ENCODE measurements around the gene FRRS1L.

The FRRS1L gene

DNA sequence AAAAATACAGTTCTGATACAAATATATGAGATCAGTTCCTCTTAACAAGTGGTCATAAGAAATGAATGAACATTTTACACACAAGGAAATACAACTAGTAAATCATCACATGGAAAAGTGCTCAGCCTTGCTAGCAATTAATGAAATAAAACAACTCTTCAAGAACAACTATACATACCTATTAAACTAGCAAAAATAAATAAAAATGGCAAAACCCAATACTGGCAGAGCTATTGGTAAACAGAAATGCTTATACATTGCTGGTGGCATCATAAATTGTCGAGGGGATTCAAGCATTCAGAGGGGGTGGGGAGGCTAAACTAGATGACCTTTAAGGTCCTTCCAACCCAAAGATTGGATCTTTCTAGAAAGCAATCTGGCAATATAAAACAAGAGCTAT lies 5.9 kb upstream of the FRRS1L start:
- DNase-seq = no peak

DNA sequence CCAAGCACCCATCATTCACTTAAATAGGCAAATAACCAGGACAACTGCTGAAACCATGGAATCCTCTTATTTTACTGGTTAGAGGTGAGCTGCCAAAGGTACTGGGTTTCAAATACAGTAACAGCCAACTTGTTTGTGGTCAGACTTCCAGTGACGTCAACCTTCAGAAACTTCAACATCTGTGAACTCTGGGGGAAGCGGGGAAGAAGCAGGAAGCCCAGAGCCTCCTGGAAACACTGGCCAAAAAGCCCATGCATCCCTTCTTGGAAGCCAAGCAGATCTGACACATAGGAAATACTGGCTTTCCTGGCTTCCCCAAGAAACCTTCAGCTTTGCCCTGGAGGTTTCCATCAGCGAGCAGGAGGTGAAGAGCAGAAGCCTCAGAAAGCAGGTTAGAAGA lies 4.9 kb upstream of the FRRS1L start:
- DNase-seq = no peak

DNA sequence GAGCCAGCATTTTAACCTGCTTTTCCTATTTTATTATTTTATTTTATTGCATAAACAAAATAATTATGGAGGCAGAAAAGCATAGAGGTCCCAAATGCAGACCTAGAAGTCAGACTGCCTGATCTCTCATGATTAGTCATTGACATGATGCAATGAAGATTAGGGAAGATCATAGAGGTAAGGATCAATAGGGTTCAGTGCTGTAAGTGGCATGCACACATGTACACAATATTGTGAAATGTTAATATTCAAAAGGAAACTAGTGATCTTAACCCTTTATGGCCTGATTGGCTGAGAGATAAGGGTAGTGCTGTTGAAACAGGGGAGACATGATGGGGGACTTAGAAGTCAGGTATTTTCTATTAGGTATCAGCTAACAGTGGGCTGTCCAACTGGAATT lies 1.1 kb upstream of the FRRS1L start:
- no peak for DNase-seq

DNA sequence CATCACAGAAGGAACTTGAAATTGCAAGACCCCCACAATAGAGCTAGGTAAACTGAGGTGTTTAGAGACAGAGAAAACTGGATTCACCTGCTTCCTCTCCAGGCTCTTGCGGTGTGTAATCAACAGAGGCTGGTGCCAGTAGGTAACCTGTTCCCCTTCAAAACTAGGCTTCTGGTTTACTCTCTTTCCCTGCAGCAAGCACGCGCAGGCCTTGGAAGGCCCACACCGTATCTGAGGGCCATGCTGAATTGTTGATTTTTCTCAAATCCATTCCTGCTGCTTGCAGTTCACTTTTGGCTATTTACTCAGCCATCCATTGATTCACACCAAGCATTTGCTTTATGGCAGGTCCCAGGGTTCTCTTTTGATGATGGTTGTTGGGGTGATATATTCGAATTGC lies 667 bp upstream of the FRRS1L start:
- DNase-seq = no peak

DNA sequence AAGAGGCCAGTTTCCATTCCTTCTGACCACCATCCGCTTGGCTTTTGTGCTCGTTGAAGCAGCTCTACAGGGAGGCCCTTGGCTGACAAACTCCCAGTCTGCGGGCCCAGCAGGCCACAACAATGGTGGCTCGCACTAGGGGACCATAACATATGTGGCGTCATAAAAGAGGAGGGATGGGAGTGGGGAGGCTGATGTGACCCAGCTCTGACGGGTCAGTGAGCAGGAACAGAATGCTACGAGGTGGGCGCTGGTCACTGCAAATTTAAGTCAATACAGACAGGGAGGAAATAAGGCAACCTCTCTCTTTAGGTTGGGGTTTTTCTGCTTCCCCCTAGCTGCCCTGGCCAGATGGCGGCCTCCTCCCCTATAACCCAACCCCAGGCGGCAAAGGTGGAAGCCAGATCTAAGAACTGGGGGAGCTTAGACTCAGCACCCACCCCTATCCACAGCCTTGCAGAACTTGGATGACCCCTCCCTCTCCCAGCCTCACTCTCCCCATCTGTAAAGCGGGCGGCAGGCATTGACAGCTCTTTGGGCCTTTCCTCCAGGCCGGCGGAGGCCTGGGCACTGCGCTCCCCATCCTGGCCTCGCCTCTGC lies 778 bp downstream of the FRRS1L start:
- no peak for DNase-seq

DNA sequence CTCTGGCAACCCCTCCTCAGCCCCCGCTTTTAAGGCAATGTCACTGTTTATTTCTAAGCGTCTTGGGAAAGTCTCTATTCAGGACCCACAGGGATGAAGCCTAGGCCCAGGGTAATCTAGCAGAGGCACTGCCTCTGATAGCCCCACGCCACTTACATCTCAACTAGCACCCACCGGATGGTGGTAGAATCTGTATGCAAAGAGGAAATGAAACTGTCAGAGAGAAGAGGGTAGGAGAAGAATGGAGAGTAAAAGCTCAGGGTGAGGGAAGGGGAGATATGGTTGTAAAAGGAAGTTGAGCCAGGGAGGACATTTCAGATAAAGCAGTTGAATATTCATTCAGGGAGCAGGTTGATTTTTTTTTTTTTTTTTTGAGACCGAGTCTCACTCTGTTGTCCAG lies 3.0 kb downstream of the FRRS1L start:
- no peak for DNase-seq

DNA sequence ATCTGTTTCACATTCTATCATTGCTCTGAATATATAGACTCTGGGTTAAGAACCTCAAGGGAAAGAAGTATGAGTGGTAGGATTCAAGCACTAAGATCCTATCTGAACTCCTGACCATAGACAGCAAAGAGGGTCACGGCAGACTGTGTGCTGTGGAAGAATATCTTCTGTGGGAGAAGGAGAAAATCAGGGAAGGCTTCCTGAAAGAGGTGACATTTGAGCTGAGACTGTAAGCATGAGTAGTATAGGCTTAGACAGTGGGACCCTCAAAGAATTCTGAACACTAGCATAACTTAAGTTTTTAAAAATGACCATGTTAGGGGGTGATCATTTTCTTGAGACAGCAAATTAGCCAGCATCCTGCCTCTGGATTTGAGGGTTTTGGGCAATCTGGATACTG lies 3.9 kb downstream of the FRRS1L start:
- no peak for DNase-seq

DNA sequence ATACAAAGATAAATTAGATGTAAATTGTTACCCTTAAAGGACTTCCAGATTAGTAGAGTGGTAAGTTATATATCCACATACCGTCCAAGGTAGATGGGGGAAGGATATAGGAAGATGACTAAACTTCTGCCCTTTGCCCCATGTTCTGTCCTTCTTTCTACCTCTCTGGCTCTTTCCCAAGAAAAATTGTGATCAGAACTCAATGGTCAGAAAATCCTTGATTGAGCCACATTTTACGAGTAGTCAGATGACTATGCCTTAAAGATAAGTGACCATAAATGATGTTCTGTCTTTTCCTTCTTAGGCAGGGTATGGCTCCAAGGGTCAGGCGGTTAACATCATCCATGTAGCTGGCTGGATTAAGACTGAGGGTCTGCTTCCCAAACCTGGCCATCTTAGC lies 4.4 kb downstream of the FRRS1L start:
- DNase-seq = no peak

DNA sequence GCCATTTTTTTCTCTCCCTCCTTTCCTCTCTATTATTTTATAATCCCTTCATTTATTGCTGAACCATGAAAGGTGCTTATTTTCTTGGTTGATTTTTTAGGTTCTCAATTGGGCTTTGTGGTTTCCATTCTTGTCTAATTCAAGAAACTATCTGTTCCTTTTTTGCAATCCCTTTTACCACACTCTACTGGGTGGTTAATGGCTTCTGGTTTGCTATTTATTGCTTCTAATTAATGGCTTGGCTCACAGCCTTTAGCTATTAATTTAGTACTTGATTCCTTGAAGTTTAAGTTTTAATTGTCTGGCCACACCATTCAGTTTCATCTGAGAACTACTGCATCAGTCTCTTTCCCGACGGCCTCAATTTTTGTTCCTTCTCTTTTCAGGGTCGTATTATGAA lies 5.6 kb downstream of the FRRS1L start:
- no peak for DNase-seq

DNA sequence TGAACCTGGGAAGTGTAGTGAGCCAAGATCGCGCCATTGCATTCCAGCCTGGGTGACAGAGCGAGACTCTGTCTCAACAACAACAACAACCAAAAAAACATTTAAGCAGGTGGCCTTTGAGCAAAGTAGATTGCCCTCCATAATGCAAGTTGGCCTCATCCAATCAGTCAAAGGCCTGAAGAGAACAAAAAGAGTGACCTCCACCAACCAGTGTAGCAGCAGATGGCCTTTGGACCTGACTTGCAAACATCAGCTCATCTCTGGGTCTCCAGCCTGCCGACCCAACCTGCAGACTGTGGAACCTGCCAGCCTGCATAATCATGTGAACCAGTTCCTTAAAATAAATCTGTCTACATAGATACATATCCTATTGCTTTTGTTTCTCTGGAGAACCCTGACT lies 7.5 kb downstream of the FRRS1L start:
- no peak for DNase-seq

DNA sequence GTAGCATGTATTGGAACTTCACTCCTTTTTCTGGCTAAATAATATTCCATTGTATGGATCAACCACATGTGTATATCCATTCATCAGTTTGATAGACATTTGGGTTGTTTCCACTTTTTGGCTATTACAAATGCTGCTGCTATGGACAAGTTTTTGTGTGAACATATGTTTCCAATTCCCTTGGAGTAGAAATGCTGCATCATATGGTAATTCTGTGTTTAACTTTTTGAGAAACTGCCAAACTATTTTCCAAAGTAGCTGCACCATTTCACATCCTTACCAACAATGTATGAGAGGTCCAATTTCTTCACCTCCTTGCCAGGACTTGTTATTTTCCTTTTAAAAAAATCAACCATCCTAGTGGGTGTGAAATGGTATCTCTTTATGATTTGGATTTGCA lies 8.4 kb downstream of the FRRS1L start:
- no peak for DNase-seq

DNA sequence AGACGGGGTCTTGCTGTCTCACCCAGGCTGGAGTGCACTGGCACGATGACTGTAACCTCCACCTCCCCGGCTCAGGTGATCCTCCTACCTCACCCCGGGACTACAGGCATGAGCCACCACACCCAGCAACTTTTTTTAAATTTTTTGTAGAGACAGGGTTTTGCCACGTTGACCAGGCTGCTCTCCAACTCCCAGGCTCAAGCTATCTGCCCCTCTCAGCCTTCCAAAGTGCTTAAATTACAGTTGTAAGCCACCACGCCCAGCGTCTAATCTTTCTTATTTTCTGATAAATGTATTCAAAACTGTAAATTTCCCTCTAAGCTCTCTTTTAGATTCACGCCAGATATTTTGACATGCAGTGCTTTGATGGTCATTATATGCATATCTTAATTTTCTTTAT lies 10.3 kb downstream of the FRRS1L start:
- no peak for DNase-seq

DNA sequence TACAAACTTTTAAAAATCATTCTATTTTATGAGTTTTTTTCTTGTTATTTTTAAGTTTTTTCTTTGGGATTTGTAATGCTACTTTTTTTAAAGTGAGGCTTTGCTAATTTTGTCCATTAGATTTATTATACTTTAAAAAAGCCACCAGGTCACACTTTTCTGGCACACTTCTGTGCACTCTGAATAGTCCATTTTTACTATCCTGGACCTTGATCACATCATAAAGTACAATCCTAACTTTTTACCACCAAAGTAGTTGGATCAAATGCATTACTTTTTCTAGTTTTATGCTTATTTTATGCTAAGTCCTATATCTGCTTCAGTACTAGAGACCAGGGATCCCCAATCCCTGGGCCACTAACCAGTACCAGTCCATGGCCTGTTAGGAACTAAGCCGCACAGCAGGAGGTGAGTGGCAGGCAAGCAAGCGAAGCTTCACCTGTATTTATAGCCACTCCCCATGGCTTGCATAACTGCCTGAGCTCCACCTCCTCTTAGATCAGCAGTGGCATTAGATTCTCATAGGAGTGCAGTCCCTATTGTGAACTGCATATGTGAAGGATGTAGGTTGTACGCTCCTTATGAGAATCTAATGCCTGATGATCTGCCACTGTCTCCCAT lies 16.0 kb downstream of the FRRS1L start:
- DNase-seq = no peak

DNA sequence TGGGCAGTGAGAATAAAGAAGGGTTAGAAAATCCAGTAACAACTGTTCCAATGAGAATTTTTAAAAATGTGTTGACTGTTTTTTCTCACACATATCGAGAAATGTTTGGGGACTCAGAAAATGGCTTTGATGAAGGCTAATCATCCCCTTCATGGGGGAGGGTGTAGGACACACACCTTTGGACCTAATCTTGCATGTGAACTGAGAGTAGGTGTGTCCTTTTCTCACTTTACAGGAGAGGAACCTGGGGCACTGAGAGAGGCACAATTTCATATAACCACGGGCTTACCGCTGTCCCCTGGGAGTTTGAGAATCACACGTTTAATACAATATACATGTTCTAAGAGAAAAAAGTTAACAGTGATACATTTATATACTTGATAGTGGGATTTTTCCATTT lies 17.3 kb downstream of the FRRS1L start:
- no peak for DNase-seq

DNA sequence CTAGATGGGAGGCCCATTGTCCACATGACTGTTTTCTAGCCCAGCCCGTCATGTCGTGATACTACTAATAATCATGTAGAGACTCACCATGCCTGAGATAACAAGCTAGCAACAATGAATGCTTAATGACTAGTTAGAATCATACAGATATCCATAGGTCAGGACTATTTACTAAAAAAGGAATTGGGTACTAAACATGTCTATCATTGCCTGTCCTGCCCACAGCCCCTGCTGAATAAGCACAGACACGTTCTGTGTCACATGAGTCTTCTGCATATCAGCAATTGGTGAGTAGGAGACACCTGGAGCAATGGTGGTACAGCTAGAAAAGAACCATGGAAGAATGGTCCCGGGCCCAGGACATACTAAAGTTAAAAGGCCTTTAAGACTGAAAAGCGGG lies 18.0 kb downstream of the FRRS1L start:
- DNase-seq = no peak

DNA sequence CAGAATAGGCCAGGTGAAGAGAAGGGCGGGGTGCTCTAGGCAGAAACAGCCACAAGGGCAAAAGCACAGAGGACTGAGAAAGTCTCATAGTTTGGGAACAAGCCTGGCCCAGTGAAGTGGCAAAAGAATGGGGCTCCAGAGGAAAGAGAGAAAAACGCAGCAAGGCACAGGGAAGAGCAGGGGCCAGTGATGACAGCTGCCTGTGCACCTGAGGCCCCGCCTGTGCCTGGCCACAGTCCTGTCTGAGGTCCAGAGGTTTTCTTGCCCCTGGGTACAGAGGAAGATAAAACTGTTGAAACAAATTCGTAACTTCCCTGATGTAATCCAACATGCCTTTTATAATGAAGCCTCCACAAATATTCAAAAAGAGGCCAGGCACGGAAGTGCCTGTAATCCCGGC lies 22.0 kb downstream of the FRRS1L start:
- DNase-seq = no peak

DNA sequence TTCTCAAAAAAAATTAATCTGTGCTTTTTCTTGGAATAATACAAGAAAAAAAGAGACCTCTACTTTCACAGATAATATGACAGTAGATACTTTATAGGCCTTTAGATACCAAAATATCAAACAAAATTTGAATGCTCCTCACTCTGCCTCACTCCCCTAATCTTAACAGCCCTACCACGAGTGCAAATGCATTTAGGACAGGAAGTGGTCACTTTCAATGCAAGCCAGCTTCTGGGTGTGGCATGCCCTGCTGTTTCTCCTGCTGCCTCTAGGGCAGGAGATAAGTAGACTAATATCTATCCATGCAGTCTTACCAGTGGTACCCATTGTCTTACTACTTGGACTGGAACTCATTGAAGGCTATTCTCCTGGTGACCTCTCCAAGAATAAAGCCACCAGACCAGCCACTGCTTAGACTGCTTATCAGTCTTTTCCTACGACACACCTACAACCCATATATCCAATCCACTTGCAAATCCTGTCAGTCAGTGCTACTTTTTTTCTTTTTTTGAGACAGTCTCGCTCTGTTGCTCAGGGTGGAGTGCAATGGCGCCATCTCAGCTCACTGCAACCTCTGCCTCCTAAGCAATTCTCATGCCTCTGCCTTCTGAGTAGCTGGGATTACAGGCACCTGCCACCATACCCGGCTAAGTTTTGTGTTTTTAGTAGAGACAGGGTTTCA lies 23.0 kb downstream of the FRRS1L start:
- peak; percentile 71 for DNase-seq

DNA sequence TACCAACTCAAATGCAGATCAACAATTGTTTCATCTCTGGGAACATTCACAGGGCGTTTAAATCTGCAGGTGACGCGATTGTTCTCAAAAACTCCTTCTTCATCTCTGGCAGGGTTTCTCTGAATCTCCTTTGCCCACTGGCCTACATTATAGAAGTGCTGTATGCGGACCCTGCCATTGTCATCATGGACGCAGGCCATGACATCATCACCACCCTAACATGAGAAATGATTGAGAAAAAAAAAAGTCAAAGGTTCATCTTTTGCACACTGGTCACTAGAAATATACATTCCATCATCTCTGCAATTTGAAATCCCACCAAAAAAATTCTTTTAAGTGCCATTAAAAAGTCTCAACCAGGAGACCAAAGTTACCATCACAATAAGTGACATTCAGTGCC lies 25.7 kb downstream of the FRRS1L start:
- no peak for DNase-seq

DNA sequence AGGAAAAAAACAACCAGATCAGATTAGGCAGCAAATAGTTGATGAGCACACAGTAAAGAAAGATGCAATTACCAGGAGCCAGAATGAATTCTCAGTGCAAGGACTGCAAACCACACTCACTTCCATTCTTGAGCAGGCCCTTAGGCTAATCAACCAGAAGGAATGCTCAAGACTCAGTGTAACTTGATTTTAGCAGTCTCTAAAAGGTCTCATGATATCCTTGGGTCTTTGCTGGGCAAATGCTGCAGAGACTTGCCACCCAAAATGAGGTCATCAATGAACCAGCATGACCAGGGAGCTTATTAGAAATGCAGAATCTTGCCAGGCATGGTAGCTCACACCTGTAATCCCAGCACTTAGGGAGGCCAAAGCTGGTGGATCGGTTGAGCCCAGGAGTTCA lies 27.2 kb downstream of the FRRS1L start:
- peak; percentile 67 for DNase-seq

DNA sequence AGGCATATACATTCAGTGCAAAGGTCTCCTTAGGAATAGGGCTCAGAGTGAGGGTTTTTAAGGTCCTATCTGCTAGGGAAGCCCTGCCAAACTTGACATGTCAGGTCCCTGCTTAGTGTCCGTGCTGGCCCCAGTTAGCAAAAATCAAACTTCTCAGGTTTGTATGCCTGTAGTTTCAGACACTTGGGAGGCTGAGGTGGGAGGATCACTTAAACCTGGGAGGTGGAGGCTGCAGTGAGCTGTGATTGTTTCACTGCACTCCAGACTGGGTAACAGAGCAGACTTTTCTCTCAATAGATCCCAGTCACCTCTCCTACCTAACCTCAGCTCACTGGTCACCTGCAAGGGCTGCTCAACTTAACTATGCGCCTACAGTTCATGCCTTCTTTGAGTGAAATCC lies 28.6 kb downstream of the FRRS1L start:
- no peak for DNase-seq

DNA sequence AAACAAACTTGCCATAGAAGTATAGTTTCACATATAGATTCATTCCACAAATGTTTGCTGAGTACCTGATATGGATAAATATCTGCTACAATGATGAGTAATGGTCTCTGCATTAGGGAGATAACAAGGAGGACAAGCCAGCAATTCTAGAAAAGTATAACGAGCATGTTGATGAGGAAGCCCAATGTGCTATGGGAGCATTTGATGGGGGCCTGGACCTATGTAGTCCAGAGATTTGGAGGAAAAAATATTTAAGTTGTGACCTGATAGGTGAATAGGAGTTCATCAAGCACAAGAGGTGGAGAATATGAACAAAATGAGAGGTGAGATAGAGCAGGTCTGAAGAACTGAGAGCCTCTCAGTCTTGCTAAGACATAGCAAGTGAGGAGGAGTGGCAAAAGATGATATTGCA lies 32.9 kb downstream of the FRRS1L start:
- no peak for DNase-seq

DNA sequence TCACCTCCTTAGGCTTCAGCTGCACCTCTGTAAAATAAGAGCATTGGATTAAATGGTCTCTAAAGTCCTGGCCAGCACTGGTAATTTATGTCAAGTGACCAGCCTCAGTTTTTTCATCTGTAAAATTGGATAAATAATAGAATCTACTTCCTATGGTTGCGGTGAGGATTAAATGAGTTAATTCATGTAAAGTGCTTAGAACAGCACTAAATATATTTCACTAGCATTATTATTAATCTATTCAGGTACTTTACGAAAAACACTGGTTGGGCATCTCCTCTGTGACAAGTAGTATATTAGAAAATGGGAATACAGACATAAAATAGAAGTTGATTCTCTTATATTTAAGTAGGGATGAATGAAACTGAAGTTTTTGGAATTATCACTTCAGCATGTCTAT lies 33.5 kb downstream of the FRRS1L start:
- no peak for DNase-seq

DNA sequence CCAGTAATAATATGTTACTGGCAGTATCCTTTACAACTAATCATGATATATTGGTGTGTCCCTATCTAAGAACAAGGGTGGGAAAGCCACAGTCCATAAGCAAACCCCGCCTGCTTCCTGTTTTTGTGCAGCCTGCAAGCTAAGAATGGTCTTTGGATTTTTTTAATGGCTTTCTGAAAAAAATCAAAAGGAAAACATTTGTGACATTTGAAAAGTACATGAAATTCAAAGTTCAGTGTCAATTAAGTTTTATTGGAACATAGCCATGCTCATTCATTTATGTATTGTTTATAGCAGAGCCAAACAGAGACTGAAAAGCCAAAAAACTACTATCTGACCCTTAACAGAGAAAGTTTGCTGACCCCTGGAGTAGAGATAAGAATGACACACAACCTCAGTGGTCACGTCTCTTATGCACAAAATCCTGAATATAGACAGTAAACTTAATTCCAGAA lies 34.5 kb downstream of the FRRS1L start:
- DNase-seq = no peak

DNA sequence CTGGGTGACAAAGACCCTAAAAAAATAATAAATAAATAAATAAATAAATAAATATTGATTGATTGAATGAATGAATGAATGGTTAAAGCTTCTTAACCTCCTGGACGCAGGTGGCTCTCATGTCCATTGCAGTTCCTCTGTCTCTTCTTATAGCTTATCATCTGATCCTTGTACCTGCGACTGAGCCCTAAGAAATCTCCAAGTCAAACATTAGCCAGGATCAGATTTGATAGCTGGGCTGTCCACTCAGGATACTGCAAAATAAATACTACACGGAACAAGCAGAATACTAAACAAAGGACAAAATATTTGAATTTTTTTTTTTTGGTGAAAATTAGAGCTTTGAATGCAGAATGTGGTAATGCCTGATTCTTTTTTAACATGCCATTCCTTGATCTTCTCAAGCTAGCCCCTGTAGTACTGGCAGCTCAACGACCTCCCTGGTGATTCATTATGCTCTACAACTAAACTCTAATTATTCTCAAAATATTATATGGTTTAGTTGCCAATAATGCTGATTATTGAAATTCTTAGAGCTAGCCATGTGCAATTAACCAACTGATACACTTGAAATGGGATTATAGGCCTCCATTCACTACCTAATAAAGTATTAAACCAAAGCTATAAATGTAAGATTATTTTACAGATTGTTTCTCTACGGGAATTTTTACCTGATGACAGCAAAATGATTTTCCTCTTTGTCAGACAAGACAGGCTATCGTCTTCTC lies 37.4 kb downstream of the FRRS1L start:
- no peak for DNase-seq
